Measurements from ENCODE around the gene RBCK1.
"Not testable (repeated sequence)": the region's sequence is repeated elsewhere in the genome, so short reads cannot be mapped to it uniquely, and the experiment has no call there.

RBCK1 gene

GRCh38 chr20:376089-376488 lies 32.0 kb upstream of the RBCK1 start:
- DNase-seq (ENCODE audit: low spot score): no peak

DNA sequence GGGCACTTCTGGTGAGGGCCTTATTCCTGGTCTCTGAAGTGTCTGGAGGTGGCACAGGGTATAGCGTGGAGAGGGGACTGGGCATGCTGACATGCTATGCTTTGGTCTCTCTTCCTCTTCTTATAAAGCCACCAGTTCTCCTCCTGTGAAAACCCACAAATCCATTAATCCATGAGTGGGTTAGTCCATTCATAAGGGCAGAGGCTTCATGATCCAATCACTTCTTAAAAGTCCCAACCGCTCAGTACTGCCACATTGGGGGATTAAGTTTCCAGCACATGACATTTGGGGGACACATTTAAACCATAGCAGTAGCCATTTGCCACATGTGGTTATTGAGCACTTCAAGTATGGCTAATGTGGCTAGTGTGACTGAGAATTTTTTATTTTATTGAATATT lies 31.3 kb upstream of the RBCK1 start:
- DNase-seq (ENCODE audit: low spot score): no peak

DNA sequence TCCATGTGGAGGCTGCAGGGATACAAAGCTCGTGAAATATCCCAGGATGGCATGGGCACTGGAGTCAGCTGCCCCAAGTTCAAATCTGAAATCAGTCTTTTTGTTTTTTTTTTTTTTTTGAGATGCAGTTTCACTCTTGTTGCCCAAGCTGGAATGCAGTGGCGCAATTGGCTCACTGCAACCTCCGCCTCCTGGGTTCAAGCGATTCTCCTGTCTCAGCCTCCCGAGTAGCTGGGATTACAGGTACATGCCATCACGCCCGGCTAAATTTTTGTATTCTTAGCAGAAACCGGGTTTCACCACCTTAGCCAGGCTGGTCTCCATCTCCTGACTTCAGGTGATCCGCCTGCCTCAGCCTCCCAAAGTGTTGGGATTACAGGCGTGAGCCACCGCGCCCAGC lies 30.5 kb upstream of the RBCK1 start:
- DNase-seq (ENCODE audit: low spot score): not testable (repeated sequence)

- no peak for DNase-seq (ENCODE audit: low spot score)
Measured at GRCh38 chr20:378961-379336, 29.1 kb upstream of the RBCK1 start.

- peak; percentile 78 for DNase-seq (ENCODE audit: low spot score)
Measured at GRCh38 chr20:380763-381580, 27.1 kb upstream of the RBCK1 start.

DNA sequence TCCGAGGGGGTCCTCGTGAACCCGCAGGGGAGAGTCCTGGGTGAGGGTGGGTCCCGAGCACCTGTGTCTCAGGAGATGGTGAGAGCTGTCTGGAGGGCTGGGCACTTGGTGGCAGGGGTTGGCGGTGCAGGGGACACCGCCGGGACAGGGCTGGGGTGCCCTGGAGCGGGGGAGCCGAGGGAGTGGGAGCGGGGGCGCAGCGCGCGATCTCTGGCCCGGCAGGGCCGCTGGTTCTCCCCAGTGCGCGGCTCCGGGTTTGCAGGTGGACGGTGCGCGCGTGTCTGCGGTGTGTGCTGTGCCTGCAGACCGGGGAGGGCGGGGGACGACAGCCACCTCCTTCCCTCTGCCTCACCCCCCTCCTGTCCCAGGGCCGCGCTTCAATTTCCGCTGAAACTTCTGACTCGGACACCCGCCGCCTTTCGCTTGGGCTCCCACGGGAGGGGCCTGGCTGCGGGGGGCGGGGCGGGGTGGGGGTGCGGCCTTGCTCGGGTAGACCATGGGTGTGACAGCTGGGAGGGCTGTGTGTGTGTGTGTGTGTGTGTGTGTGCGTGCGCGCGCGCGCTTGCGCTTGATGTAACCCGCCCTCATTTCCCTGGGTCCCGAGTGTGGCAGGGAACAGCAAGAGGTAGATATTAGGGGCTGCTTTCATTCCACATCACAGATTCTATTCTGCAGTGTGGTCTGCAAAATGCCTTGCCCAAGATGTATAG lies 26.4 kb upstream of the RBCK1 start:
- DNase-seq (ENCODE audit: low spot score): peak; percentile 88

- DNase-seq (ENCODE audit: low spot score): no peak
Measured at GRCh38 chr20:382291-383115, 25.6 kb upstream of the RBCK1 start.

DNA sequence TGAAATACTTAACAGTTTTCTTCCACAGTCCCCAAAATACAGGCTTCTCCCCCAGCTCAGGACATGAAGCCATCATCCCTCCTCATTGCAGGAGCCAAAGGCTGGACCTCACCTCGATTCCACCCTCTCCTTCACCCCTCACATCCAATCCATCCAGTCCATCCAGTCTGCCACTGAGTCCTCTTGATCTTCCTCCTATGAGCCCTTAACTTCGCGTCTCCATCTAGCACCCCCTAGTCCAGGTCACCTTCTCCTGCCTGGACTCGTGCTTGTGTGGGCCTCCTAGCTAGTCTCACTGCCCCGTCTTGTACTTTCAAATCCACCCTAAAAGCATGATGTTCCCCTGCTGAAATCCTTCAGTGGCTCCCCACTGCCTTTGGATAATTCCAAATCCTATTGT lies 24.2 kb upstream of the RBCK1 start:
- DNase-seq (ENCODE audit: low spot score): no peak

DNA sequence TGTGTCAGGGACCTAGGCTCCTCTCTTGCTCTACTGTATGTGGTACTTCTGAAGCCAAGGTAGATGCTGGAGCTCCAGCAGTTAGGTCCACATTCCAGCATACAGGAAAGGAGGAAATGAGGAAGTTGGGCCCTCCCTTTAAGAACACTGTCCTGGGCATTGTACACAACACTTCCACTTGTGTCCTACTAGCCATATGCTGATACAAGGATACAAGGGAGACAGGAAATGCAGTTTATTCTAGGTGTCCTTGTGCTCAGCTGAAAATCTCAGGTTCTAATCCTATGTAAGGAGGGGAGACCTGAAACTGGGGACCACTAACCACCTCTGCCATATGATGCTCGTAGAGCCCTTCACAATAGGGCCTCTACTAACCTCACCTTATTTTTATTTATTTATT lies 23.4 kb upstream of the RBCK1 start:
- DNase-seq (ENCODE audit: low spot score): no peak

GRCh38 chr20:385448-385847 lies 22.7 kb upstream of the RBCK1 start:
- no peak for DNase-seq (ENCODE audit: low spot score)

- DNase-seq (ENCODE audit: low spot score): not testable (repeated sequence)
Measured at GRCh38 chr20:386634-387033, 21.5 kb upstream of the RBCK1 start.

- DNase-seq (ENCODE audit: low spot score): no peak
Measured at GRCh38 chr20:387520-387919, 20.6 kb upstream of the RBCK1 start.

- no peak for DNase-seq (ENCODE audit: low spot score)
Measured at GRCh38 chr20:388034-388994, 19.8 kb upstream of the RBCK1 start.

GRCh38 chr20:389220-389619 lies 18.9 kb upstream of the RBCK1 start:
- DNase-seq (ENCODE audit: low spot score): no peak

DNA sequence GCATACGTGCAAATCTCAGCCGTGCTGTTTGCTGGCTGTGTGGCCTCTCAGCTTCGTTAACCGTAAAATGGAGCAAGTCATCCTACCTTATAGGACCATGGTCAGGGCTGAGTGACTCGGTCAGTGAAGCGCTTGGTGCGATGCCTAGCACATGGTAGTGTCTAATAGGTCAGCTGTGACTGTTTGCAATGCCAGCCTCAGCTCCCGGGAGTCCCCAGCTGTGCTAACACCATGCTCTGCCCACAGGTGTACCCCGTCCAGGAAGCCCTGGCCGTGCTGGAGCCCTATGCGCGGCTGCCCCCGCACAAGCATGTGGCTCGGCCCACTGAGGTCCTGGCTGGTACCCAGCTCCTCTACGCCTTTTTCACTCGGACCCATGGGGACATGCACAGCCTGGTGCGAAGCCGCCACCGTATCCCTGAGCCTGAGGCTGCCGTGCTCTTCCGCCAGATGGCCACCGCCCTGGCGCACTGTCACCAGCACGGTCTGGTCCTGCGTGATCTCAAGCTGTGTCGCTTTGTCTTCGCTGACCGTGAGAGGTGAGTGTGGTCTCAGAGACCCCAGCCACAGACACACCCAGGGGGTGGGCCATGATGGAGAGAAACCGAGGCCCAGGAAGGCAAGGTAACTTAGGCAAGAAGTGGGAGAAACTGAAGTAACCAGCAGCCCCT lies 16.9 kb upstream of the RBCK1 start:
- no peak for DNase-seq (ENCODE audit: low spot score)

DNA sequence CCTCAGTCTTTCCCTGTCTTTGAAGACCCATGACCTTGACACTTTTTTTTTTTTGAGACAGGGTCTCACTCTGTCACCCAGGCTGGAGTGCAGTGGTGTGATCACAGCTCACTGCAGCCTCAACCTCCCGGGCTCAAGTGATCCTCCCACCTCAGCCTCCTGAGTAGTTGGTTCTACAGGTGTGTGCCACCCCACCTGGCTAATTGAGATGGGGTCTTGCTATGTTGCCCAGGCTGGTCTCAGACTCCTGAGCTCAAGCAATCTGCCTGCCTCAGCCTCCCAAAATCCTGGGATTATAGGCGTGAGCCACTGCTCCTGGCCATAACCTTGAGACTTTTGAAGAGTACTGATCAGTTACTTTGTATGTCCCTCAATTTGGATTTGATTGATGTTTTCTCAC lies 14.8 kb upstream of the RBCK1 start:
- DNase-seq (ENCODE audit: low spot score): not testable (repeated sequence)

- DNase-seq (ENCODE audit: low spot score): no peak
Measured at GRCh38 chr20:396252-396618, 11.9 kb upstream of the RBCK1 start.

DNA sequence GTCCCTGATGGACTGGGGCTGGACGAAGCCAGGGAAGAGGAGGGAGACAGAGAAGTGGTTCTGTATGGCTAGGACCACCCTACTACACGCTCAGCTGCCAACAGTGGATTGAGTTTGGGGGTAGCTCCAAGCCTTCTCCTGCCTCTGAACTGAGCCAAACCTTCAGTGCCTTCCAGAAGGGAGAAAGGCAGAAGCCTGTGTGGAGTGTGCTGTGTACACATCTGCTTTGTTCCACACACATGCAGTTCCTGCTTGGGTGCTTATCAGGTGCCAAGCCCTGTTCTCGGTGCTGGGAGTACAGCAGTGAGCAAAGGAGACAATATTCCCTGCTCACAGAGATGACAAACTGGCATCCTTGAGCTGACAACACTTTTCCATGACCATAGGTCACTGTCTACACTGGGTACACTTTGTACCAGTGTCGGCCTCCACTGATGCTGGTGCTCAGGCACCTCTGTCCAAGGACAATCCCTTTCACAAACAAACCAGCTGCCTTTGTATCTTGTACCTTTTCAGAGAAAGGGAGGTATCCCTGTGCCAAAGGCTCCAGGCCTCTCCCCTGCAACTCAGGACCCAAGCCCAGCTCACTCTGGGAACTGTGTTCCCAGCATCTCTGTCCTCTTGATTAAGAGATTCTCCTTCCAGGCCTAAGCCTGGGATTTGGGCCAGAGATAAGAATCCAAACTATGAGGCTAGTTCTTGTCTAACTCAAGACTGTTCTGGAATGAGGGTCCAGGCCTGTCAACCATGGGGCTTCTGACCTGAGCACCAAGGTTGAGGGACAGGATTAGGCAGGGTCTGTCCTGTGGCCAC lies 11.3 kb upstream of the RBCK1 start:
- DNase-seq (ENCODE audit: low spot score): no peak

DNA sequence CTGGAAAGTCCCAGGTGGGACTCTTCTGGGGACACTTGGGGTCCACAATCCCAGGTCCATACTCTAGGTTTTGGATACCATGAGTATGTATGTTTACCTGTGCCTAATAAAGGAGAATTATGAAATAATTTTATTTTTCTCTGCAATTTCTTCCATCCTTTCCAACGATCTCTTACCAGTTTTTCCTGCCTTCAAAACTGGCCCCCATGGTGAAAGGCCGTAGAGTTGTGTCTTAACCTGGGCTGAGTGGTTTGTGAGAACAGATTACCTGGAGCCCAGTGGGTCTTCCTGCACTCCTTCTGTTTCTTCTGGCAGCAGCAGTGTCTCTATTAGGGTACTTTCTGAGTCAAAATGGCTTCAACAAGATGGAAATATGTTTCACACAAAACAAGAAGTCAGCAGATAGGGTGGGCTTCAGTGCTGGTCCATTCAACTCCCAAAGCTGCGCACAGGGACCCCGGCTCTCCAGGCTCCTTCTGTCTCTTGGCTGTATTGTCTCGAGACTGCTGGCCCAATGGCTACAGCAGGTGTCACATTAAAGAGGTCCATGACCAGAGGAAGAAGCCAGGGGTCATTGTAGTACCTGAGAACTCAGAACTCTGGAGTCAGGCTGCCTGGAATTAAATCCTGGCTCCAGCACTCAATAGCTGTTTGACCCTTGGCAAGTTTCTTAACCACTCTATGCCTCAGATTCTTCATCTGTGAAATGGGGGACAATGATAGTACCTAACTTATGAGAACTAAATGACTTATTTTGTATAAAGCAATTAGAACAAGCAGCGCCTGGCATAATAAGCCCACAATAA lies 10.5 kb upstream of the RBCK1 start:
- DNase-seq (ENCODE audit: low spot score): no peak

Measured in AG08396 (cell line).